ENCODE data around the gene CFAP54.

CFAP54 gene

DNA sequence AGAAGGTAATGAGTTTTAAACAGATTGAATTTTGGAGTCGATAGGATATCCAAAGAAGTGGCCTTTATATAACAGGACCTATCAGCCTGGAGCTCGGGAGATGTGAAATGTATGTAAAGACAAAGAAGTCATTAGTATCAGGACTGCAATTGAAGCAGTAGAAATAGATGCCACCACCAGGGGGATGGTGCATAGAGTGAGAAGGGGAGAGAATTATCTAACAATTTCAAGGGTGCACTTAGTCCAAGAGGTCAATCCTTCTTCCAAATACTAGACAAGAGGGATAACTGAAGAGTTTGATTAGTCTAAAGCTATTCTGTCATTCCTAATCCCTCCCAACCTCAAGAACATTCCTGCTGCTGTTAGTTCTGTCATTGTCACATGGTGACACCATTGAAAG lies 127.8 kb downstream of the CFAP54 start (continued):
- TF ChIP-seq, protein P1, sequence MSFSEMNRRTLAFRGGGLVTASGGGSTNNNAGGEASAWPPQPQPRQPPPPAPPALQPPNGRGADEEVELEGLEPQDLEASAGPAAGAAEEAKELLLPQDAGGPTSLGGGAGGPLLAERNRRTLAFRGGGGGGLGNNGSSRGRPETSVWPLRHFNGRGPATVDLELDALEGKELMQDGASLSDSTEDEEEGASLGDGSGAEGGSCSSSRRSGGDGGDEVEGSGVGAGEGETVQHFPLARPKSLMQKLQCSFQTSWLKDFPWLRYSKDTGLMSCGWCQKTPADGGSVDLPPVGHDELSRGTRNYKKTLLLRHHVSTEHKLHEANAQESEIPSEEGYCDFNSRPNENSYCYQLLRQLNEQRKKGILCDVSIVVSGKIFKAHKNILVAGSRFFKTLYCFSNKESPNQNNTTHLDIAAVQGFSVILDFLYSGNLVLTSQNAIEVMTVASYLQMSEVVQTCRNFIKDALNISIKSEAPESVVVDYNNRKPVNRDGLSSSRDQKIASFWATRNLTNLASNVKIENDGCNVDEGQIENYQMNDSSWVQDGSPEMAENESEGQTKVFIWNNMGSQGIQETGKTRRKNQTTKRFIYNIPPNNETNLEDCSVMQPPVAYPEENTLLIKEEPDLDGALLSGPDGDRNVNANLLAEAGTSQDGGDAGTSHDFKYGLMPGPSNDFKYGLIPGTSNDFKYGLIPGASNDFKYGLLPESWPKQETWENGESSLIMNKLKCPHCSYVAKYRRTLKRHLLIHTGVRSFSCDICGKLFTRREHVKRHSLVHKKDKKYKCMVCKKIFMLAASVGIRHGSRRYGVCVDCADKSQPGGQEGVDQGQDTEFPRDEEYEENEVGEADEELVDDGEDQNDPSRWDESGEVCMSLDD (tag by site-specific recombination; IDR thresholded peaks at IDR 0.05), result no peak
- TF ChIP-seq ZIC2 (tag by site-specific recombination; IDR thresholded peaks at IDR 0.05) (no peak), ZNF292 (tag by site-specific recombination; IDR thresholded peaks at IDR 0.05; ENCODE audit: borderline replicate concordance, low read depth) (no peak), ZNF621 (tag by site-specific recombination; IDR thresholded peaks at IDR 0.05) (no peak), ZNF121 (tag by site-specific recombination; IDR thresholded peaks at IDR 0.05) (no peak), SCRT1 (tag by site-specific recombination; IDR thresholded peaks at IDR 0.05; ENCODE audit: borderline replicate concordance) (no peak), SCRT2 (tag by site-specific recombination; IDR thresholded peaks at IDR 0.05) (no peak), ZNF211 (tag by site-specific recombination; IDR thresholded peaks at IDR 0.05; ENCODE audit: low read depth) (no peak), KLF16 (tag by site-specific recombination; IDR thresholded peaks at IDR 0.05) (no peak), ZFP69B (tag by site-specific recombination; IDR thresholded peaks at IDR 0.05) (no peak), SP7 (tag by site-specific recombination; IDR thresholded peaks at IDR 0.05) (no peak)

DNA sequence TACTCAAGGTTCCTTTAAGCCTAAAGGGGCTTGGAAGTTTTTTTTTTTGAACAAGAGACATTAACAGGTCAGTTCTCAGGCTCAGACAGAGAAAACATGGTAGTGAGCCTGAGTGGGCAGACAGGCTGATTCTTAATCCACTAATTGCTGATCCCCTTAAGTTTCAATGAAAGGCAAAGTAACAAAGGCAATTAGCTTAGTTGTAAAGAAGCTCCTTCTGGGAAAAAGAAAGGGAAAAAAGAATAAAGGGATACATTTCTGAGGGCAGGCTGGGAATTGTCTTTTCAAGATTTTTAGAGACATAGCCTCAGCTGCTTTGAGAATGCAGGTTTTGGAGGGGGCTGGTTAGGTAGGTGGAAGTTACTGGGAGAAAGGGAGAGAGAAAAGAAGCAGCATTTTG lies 133.8 kb downstream of the CFAP54 start:
- ChIA-PET CTCF (no interaction called here), POLR2A (no interaction called here)
- no peak overlapping the region for H3K27ac ChIP-seq (ENCODE audit: extremely low read depth, low read depth, low read length)
- no peaks in the 10 kb centered on the region for H3K9me3 ChIP-seq (ENCODE audit: control insufficient read depth, insufficient read depth, low read depth, low read length)
- no peak overlapping the region for H3K4me3 ChIP-seq (ENCODE audit: low read depth, low read length)
- H3K36me3 ChIP-seq (ENCODE audit: control insufficient read depth in 2 of 2, insufficient read depth in 1 of 2, low read length in 2 of 2), result no peaks in the 10 kb centered on the region
- no peaks in the 10 kb centered on the region for H3K4me1 ChIP-seq (ENCODE audit: control insufficient read depth, insufficient read depth, low read length)
- TF ChIP-seq, protein P2, sequence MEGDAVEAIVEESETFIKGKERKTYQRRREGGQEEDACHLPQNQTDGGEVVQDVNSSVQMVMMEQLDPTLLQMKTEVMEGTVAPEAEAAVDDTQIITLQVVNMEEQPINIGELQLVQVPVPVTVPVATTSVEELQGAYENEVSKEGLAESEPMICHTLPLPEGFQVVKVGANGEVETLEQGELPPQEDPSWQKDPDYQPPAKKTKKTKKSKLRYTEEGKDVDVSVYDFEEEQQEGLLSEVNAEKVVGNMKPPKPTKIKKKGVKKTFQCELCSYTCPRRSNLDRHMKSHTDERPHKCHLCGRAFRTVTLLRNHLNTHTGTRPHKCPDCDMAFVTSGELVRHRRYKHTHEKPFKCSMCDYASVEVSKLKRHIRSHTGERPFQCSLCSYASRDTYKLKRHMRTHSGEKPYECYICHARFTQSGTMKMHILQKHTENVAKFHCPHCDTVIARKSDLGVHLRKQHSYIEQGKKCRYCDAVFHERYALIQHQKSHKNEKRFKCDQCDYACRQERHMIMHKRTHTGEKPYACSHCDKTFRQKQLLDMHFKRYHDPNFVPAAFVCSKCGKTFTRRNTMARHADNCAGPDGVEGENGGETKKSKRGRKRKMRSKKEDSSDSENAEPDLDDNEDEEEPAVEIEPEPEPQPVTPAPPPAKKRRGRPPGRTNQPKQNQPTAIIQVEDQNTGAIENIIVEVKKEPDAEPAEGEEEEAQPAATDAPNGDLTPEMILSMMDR (tag by site-specific recombination; IDR thresholded peaks at IDR 0.05), result no peak
- TF ChIP-seq, protein P3, sequence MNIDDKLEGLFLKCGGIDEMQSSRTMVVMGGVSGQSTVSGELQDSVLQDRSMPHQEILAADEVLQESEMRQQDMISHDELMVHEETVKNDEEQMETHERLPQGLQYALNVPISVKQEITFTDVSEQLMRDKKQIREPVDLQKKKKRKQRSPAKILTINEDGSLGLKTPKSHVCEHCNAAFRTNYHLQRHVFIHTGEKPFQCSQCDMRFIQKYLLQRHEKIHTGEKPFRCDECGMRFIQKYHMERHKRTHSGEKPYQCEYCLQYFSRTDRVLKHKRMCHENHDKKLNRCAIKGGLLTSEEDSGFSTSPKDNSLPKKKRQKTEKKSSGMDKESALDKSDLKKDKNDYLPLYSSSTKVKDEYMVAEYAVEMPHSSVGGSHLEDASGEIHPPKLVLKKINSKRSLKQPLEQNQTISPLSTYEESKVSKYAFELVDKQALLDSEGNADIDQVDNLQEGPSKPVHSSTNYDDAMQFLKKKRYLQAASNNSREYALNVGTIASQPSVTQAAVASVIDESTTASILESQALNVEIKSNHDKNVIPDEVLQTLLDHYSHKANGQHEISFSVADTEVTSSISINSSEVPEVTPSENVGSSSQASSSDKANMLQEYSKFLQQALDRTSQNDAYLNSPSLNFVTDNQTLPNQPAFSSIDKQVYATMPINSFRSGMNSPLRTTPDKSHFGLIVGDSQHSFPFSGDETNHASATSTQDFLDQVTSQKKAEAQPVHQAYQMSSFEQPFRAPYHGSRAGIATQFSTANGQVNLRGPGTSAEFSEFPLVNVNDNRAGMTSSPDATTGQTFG (tag by site-specific recombination; IDR thresholded peaks at IDR 0.05; ENCODE audit: borderline replicate concordance), result no peak
- TF ChIP-seq, protein P4, sequence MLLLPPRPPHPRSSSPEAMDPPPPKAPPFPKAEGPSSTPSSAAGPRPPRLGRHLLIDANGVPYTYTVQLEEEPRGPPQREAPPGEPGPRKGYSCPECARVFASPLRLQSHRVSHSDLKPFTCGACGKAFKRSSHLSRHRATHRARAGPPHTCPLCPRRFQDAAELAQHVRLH (tag by site-specific recombination; IDR thresholded peaks at IDR 0.05), result no peak
- TF ChIP-seq RBAK (tag by site-specific recombination; IDR thresholded peaks at IDR 0.05), result no peak
- no peak for TF ChIP-seq ZNF174 (tag by site-specific recombination; IDR thresholded peaks at IDR 0.05)
- no peak for TF ChIP-seq ZNF792 (tag by site-specific recombination; IDR thresholded peaks at IDR 0.05)
- TF ChIP-seq, protein P5, sequence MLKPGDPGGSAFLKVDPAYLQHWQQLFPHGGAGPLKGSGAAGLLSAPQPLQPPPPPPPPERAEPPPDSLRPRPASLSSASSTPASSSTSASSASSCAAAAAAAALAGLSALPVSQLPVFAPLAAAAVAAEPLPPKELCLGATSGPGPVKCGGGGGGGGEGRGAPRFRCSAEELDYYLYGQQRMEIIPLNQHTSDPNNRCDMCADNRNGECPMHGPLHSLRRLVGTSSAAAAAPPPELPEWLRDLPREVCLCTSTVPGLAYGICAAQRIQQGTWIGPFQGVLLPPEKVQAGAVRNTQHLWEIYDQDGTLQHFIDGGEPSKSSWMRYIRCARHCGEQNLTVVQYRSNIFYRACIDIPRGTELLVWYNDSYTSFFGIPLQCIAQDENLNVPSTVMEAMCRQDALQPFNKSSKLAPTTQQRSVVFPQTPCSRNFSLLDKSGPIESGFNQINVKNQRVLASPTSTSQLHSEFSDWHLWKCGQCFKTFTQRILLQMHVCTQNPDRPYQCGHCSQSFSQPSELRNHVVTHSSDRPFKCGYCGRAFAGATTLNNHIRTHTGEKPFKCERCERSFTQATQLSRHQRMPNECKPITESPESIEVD (tag by site-specific recombination; IDR thresholded peaks at IDR 0.05), result no peak
- TF ChIP-seq ZNF121 (tag by site-specific recombination; IDR thresholded peaks at IDR 0.05), result no peak
- no peak for TF ChIP-seq KLF8 (tag by site-specific recombination; IDR thresholded peaks at IDR 0.05)
- TF ChIP-seq ZNF747 (tag by site-specific recombination; IDR thresholded peaks at IDR 0.05), result no peak
- no peak for TF ChIP-seq ZNF169 (tag by site-specific recombination; IDR thresholded peaks at IDR 0.05)
- no peak for TF ChIP-seq ZBTB48 (tag by site-specific recombination; IDR thresholded peaks at IDR 0.05)
- TF ChIP-seq, protein P6, sequence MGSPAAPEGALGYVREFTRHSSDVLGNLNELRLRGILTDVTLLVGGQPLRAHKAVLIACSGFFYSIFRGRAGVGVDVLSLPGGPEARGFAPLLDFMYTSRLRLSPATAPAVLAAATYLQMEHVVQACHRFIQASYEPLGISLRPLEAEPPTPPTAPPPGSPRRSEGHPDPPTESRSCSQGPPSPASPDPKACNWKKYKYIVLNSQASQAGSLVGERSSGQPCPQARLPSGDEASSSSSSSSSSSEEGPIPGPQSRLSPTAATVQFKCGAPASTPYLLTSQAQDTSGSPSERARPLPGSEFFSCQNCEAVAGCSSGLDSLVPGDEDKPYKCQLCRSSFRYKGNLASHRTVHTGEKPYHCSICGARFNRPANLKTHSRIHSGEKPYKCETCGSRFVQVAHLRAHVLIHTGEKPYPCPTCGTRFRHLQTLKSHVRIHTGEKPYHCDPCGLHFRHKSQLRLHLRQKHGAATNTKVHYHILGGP (tag by site-specific recombination; IDR thresholded peaks at IDR 0.05), result no peak
- TF ChIP-seq ZNF654 (tag by site-specific recombination; IDR thresholded peaks at IDR 0.05; ENCODE audit: low read depth), result no peak
- no peak for TF ChIP-seq ZNF837 (tag by site-specific recombination; IDR thresholded peaks at IDR 0.05)
- no peak for TF ChIP-seq ZNF350 (tag by site-specific recombination; IDR thresholded peaks at IDR 0.05)
- no peak for TF ChIP-seq GLI2 (tag by site-specific recombination; IDR thresholded peaks at IDR 0.05; ENCODE audit: borderline replicate concordance, low read depth)
